Astrocyte of the spinal cord (primary cell): Measurements from ENCODE around the gene CEBPA.
"Not testable (repeated sequence)": the region's sequence is repeated elsewhere in the genome, so short reads cannot be mapped to it uniquely, and the experiment has no call there.

ENCODE experiments used
- DNase-seq: peaks from one replicate; pipeline ENCODE4 v3.0.0; 2011; ENCODE audit warnings: low read depth, low spot score
- H3K4me3 ChIP-seq: 2 replicates; pipeline ENCODE4 v1.5.1; 2011; ENCODE audit warnings: low read depth, mild to moderate bottlenecking, low read length, moderate library complexity
- in situ Hi-C: cut with HindIII; loops from 2 replicates; pipeline ENCODE4 v1.10.0; 2017; ENCODE audit warnings: low sequenced_read_pairs
- TF ChIP-seq, protein P1 (sequence below): IDR thresholded peaks from 2 replicates; pipeline ENCODE4 v1.5.1; 2012; ENCODE audit warnings: low read depth, mild to moderate bottlenecking, low read length, inconsistent platforms

CEBPA gene

DNA sequence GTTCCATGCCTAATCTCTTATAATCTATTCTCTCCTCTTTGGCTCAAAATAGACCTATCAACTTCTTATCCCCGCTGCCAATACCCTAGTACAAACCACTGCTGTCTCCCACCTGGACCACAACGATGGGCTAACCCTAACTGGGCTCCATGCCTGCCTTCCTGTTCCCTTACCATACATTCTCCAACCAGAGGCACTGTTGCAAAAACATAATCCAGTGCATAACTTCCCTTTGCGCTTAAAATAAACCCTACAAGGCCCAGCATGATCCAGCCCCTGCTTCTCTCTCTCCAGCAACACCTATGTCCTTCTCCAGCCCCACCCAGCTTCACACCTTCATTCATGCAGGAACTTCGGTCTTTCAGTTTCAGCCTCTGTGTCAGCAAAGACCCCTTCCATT lies 27.4 kb upstream of the CEBPA start:
- in situ Hi-C loops = no loop called here
- TF ChIP-seq, protein P1, sequence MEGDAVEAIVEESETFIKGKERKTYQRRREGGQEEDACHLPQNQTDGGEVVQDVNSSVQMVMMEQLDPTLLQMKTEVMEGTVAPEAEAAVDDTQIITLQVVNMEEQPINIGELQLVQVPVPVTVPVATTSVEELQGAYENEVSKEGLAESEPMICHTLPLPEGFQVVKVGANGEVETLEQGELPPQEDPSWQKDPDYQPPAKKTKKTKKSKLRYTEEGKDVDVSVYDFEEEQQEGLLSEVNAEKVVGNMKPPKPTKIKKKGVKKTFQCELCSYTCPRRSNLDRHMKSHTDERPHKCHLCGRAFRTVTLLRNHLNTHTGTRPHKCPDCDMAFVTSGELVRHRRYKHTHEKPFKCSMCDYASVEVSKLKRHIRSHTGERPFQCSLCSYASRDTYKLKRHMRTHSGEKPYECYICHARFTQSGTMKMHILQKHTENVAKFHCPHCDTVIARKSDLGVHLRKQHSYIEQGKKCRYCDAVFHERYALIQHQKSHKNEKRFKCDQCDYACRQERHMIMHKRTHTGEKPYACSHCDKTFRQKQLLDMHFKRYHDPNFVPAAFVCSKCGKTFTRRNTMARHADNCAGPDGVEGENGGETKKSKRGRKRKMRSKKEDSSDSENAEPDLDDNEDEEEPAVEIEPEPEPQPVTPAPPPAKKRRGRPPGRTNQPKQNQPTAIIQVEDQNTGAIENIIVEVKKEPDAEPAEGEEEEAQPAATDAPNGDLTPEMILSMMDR = no peak
- no peak for DNase-seq
- H3K4me3 ChIP-seq = no peak overlapping the region

DNA sequence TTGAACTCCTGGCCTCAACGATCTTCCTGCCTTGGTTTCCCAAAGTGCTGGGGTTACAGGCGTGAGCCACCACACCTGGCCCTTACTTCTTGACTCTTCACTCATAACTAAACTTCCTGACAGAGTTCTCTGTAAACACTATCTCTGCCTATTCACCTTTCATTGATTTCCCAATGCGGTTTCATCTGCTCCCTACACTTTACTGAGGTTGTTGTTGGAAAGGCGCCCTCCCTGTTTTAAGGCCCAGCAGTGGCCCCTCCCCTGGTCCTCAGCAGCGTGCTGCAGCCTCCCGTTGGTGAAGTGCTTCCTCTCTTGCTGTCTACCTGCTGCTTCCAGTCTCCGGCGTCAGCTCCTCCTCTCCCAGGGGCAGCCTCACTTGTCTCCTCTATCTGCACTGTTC lies 26.7 kb upstream of the CEBPA start:
- no peak overlapping the region for H3K4me3 ChIP-seq
- DNase-seq = no peak
- TF ChIP-seq, protein P1 = no peak
- in situ Hi-C loops = no loop called here

DNA sequence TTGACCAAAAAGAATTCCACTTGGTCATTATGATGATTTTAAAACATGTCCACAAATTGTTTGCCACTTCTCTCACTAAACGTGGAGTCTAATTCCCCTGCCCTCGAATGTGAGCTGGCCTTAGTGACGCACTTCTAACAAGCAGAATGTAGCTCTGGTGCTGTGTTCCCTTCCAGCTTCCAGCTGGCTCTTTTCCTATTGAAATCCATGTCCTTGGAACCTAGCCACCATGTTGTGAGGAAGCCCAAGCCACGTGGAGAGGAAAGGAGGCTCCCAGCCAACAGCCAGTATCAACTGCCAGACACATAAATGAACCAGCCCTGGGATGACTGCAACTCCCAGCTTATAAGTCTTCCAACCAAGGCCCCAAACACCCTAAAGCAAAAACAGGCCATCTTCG lies 23.6 kb upstream of the CEBPA start:
- no peak overlapping the region for H3K4me3 ChIP-seq
- TF ChIP-seq, protein P1 = no peak
- in situ Hi-C loops = no loop called here
- peak; percentile 23 for DNase-seq

DNA sequence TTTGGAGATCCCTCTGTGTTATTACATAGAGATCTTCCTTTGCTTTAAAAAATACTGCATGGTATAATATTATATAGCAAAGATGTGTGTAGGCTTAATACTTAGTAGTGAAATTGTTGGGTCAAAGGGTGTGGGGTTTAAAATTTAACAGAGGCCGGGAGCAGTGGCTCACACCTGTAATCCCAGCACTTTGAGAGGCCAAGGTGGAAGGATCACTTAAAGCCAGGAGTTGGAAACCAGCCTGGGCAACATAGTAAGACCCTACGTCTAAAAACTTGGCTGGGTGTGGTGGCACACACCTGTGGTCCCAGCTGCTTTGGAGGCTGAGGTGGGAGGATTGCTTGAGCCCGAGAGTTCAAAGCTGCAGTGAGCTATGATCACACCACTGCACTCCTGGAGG lies 22.3 kb upstream of the CEBPA start:
- TF ChIP-seq, protein P1 = no peak
- DNase-seq = no peak

DNA sequence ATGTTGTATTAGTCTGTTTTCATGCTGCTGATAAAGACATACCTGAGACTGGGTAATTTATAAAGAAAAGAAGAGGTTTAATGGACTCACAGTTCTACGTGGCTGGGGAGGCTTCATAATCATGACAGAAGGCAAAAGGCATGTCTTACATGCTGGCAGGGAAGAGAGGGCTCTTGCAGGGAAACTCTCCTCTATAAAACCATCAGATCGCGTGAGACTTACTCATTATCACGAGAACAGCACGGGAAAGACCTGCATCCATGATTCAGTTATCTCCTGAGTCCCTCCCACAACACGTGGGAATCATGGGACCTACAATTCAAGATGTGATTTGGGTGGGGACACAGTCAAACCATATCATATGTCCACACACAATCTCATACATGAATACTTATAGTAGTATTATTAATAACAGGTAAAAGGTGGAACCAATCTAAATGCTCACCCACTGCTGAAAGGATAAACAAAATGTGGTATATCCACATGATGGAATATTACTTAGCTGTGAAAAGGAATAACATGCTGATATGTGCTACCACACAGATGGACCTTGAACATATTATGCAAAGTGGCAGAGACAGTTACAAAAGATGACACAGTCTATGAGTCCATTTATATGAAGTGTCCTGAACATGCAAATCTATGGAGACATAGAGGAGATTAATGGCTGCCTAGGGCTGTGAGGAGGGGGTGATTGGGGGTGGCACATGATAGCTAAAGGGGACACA lies 20.9 kb upstream of the CEBPA start:
- TF ChIP-seq, protein P1 = no peak
- in situ Hi-C loops = no loop called here
- H3K4me3 ChIP-seq = no peak overlapping the region
- no peak for DNase-seq

More for the DNA sequence above, 22.3 kb upstream of the CEBPA start:
- H3K4me3 ChIP-seq = no peak overlapping the region
- in situ Hi-C loops = no loop called here

DNA sequence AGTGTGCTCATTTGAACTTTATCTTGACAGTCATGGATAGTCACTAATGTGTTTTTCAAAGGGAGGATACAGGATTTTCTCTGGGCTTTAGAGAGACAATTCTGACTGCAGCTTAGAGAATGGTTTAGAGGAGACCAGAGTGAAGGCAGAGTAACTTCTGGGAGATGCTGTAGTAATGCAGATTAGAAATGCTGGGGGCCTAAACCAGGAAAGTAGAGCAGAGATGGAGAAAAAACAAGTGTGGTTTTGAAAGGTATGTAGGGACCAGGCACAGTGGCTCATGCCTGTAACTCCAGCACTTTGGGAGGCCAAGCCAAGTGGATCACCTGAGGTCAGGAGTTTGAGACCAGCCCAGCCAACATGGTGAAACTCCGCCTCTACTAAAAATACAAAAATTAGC lies 18.3 kb upstream of the CEBPA start:
- in situ Hi-C loops = no loop called here
- TF ChIP-seq, protein P1 = no peak
- no peak for DNase-seq

DNA sequence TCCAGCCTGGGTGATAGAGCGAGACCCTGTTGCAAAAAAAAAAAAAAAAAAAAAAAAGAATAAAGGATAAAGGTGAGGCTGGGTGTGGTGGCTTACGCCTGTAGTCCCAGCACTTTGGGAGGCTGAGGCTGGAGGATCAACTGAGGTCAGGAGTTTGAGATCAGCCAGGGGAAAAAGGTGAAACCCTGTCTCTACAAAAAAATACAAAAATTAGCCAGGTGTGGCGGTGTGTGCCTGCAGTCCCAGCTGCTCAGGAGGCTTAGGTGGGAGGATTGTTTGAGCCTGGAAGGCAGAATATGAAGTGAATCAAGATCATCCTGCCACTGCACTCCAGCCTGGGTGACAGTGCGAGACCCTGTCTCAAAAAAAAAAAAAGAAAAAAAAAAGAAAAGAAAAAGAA lies 15.7 kb upstream of the CEBPA start:
- in situ Hi-C loops, H3K4me3 ChIP-seq: not testable (repeated sequence)

More for the DNA sequence above, 18.3 kb upstream of the CEBPA start:
- no peak overlapping the region for H3K4me3 ChIP-seq

More for the DNA sequence above, 15.7 kb upstream of the CEBPA start:
- not testable (repeated sequence) for DNase-seq
